HG02884 (cell line): ENCODE results near the gene LSM14B.

Experiments used
- ATAC-seq: cut with Tn5 transposase; IDR thresholded peaks from one replicate; pipeline ENCODE4 v1.9.1; 2021; ENCODE audit warnings: mild to moderate bottlenecking, moderate library complexity; ENCODE audit not compliant: unreplicated experiment

LSM14B gene

DNA sequence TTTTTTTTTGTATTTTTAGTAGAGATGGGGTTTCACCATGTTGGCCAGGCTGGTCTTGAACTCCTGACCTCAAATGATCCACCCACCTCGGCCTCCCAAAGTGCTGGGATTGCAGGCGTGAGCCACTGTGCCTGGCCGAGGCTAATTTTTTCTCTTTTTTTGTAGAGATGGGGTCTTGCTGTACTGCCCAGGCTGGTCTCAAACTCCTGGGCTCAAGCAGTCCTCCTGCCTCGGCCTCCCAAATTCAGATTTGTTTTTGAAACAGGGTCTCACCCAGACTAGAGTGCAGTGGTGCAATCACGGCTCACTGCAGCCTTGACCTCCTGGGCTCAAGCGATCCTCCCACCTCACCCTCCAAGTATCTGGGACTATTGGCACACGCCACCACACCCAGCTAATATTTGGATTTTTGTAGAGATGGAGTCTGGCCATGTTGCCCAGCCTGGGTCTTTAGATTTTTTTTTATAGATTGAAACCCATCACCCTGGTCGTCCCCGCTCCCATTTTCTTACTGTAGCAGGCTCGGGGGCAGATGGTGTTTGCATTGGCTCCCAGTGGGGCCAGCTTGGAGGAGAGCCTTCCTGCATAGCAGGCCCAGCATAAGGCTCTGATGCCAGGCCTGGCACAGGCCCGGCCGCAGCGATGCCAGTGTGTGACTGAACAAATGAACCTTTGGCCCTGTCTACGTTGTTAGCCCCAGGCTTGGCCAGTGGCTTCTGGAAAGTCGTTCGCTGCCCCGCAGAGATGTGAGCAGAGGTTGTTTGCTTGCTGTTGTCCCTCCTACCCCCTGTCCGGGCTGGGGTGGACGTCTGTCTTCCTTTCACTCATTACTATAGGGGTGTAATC, 56.3 kb downstream of the LSM14B start:
- no peak for ATAC-seq

DNA sequence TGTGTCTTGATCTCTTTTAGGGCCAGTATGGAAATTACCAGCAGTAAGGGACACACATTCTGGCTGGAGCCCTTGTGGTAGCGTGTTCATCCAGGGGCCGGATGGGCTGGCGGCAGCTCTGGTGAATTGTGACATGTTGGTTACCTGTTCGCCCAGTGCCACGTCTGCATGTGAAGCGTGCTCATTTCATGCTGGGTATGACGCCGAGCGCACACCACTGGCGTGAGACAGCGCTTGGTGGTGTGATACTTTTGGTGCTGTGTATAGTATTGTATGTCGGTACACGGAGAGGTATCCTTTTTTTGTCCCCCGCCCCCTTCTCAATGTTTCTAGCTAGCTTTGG, 56.9 kb downstream of the LSM14B start:
- ATAC-seq: no peak

DNA sequence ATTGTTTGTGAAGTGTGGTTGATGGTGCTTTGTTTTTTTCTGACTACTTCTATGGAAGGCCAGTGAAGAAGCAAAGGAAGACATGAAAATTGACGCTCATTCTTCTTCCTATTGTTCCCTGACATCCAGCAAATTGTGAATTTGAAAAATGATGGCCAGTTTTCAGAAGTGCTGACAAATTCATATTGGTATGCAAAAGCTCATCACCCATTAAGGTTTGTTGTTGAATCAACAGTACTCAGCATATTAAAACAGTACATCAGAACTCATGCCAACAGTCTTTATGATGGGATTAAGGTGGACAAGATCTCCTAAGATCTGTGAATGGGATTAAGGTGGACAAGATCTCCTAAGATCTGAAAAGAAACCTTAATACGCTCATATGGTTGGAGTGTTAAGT, 59.5 kb downstream of the LSM14B start:
- ATAC-seq: no peak

DNA sequence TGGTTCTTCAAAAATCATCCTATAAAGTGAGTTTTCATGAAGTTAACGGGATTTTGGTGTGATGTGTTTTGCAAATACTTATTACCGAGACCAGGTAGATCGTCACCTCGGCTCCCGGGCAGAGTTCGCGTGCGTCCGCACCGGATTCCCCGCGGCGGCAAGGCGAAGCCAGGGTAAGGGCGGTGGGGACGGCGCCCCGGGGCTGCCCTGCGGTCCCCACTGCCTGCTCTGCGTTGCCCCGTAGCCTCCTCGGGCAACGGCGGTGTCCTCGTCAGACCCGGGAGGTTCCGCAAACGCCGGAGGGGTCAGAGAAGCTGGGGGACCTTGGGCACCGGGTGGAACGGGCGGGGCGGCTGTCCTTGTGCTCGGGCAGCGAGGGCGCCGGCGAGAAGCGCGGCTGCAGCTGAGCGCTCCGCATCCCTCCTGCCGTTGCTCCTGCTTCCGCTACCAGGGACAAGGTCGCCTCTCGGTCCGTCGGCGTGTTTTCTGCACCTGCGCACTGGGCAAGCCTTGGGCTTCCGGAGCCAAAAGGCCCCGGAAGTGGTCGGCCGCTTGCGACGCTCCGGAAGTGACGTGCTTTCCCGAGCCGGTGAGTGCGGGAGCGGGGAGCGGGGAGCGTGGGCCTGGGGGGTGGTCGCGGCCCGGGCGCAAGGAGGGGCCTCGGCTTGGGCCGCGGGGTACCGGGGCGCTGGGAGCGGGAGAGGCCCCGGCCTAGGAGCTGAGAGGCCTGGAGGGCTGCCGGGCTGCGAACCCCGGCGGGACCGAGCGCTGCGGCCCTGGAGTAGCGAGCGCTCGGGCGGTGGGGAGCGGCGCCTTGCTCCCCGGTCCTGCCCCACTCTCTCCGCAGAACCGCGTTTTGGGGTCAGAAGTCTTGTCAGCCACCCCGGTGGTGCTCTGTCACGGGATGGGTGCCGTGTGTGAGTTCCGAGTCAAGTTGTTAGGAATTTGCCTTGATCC, 60.5 kb downstream of the LSM14B start, which contains the start of gene MTG2:
TSS of gene MTG2 (plus strand) at position 560 of the 957 bp plus-strand sequence. CDS start 10,393 bp downstream, outside the sequence.
- ATAC-seq: peak; percentile 93

DNA sequence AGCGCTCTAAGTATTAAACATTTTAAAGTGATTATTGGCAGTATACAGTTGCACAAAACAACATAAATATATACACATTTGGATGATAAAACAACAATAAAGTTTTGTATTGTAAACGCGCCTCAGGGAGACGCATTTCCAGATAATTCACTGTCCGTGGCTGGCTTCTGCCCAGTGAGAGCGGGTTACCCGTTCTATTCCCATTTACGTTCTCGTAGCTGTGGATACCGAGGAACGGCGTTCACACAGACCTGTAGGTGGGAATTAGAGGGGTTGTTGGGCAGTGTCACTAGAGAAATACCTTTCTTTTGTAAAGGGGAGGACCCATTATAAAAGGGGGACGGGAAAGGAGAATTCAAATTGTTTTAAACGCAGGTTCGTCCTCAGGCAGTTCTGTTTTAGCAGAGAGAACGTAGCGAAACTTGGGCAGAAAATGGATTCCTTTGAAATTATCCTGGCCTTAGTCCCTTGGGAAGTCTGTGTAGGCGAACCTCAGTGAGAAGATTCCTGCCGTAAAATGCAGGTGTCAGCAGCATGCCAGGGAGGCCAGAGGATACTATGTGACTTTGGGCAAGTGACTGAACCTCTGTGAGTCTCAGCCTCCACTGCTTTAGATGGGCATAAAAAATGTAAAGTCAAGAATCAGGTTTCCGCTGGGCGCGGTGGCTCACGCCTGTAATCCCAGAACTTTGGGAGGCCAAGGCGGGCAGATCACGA, 61.3 kb downstream of the LSM14B start:
- ATAC-seq: no peak
